Stimulated activated CD4-positive, alpha-beta T cell treated with anti-CD3 and anti-CD28 coated beads, Interleukin-4, amount 100 ng/mL, for 48 hours (primary cell): ENCODE measurements around the gene NRBP1.
"Not testable (repeated sequence)": the region's sequence is repeated elsewhere in the genome, so short reads cannot be mapped to it uniquely, and the experiment has no call there.

Experiments used
- DNase-seq, 2 donors: peaks; one replicate each; pipeline ENCODE4 v3.0.0-alpha.2; 2020; ENCODE audit warnings: low read depth in 2 of 2

Gene NRBP1

GRCh38 chr2:27421660-27422250 is 6.7 kb upstream of the NRBP1 start:
- no peak for DNase-seq

DNA sequence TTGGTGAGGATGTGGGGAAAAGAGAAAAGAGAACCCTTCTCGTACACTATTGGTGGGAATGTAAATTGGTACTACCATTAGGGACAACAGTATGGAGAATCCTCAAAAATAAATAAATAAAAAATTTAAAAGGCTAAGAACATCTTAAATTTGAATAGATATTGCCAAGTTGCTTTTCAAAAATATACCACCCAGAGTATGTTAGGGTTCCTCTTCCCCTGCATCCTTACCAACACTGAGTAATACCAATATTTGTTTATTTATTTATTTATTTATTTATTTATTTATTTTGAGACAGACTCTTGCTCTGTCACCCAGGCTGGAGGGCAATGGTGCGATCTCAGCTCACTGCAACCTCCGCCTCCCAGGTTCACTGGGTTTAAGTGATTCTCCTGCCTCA is 5.5 kb upstream of the NRBP1 start:
- DNase-seq, result no peak

GRCh38 chr2:27425039-27425438 is 3.4 kb upstream of the NRBP1 start:
- not testable (repeated sequence) for DNase-seq

GRCh38 chr2:27427863-27428212 is 593 bp upstream of the NRBP1 start:
- no peak for DNase-seq

- DNase-seq, result peak; percentile 55 to 70
These were observed 629 bp downstream of the NRBP1 start for GRCh38 chr2:27428978-27429541.

GRCh38 chr2:27431395-27431794 is 3.0 kb downstream of the NRBP1 start:
- DNase-seq, result peak in 1 of 2 donors; percentile 21

DNA sequence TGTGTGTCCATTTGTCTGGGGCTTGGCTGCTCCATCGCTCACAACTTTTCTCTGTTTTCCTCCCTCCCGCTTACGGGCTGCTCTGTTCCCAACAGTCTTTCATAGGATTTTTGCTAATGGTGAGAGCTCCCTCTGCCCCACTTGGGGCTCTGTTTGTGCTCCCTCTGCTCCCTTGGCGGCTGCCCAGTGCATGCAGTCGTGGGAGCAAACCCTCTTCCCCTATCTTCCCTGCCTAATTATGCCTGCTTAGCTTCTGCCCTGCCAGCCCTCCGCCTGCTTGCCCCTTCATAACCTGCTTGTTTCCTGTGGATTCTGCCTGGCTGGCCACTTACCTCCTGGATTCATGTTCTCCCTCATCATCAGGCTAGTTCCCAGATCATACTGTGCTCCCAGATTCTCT is 7.2 kb downstream of the NRBP1 start:
- no peak for DNase-seq

GRCh38 chr2:27441226-27441926 is 12.9 kb downstream of the NRBP1 start:
- DNase-seq, result no peak

GRCh38 chr2:27441958-27442919 is 13.8 kb downstream of the NRBP1 start, which contains the start of gene KRTCAP3:
Gene KRTCAP3 (plus strand): TSS chr2:27442381. CDS start chr2:27442413, 32 bp downstream.
- peak in 1 of 2 donors; percentile 12 for DNase-seq

GRCh38 chr2:27442920-27443282 is 14.5 kb downstream of the NRBP1 start:
- DNase-seq, result no peak

GRCh38 chr2:27445155-27445554 is 16.7 kb downstream of the NRBP1 start:
- DNase-seq, result no peak

- DNase-seq, result no peak
These were observed 17.2 kb downstream of the NRBP1 start for GRCh38 chr2:27445615-27446014.

GRCh38 chr2:27446057-27446456 is 17.6 kb downstream of the NRBP1 start:
- no peak for DNase-seq

- DNase-seq, result no peak
These were observed 19.9 kb downstream of the NRBP1 start for GRCh38 chr2:27448381-27448780.

GRCh38 chr2:27451095-27451494 is 22.7 kb downstream of the NRBP1 start:
- DNase-seq, result no peak

DNA sequence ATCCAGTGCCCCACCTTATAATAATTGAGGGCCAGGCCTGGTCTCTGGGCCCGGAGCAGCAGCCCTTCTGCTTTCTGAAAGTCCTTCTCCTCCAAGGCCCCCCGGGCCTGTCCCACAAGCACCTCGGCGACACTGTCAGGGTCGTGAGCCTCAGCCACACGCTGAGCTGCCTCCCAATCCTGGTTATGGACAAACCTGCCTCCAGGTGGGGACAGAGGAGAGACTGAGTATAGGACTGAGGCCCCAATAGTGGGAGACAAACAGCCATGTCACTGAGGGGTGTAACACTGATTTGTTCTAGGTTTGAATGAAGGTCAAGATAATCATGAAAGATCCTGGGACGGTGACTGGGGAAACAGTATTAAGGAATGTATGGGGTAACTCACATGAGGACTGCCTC is 25.5 kb downstream of the NRBP1 start:
- no peak for DNase-seq

- no peak for DNase-seq
These were observed 32.7 kb downstream of the NRBP1 start for GRCh38 chr2:27461118-27461517.

GRCh38 chr2:27464443-27464842 is 36.0 kb downstream of the NRBP1 start:
- no peak for DNase-seq

- DNase-seq, result no peak
These were observed 43.5 kb downstream of the NRBP1 start for GRCh38 chr2:27471961-27472360.

DNA sequence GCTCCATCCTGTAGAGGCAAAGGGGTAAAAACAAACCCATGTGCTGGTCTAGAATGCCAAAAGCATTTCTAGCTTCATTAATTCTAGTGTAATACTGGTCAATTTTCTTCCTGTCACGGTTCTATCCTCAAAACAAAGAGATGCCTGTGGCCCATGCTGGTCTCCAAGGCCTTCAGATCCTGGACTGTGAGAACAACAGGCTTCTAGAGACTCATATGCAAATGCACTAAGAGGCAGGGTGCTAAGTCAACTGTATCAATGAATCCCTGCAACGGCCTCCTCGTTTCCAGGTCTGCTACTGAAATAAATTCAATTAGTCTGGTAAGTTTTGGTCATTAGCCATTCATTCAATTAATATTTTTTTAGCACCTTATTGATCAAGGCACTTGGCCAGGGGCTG is 57.1 kb downstream of the NRBP1 start:
- no peak for DNase-seq

DNA sequence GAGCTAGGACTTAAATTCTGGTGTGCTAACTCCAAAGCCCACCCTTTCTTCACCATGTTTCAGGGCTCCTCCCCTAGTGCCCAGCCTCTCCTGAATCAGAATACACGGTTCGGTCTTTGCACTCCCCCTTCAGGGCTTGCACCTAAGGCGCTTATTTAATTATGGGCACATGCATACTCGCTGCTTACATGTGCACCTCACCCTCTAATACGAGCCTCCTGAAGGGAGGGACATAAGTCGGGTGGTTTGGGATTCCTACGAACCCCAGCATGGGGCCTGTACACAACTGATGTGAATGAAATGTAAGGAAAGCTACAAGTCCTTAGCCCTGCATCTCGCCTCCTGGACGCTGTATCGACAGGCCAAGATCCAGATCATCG is 60.7 kb downstream of the NRBP1 start:
- DNase-seq, result no peak
